T-cell (primary cell): ENCODE measurements around the gene EXOC6B. TPM values are rescaled to one million over a fixed set of nuclear protein-coding genes. Genes with fewer than 3 reads are reported as not detected.

Source experiments
- ATAC-seq, 4 experiments: fragments of 200-7000 bp in 3 of 4; fragments of 150-1000 bp in 1 of 4; cut with Tn5 transposase; replicated peaks in 1 of 4; 1 replicate in 3 of 4; 2 replicates in 1 of 4; pipeline ENCODE4 v1.10.0; 2021; ENCODE audit warnings: moderate library complexity in 3 of 4, mild to moderate bottlenecking in 2 of 4, moderate number of reproducible peaks in 1 of 4
- CTCF ChIA-PET, 2 donors: fragments of 300-600 bp; sonication (Branson Sonifier 250); formaldehyde crosslinking; loops; one replicate each; lab custom pipeline; 2022; ENCODE audit warnings: antibody characterized with exemption in 2 of 2; lab: Charles Lee
- POLR2A ChIA-PET, 2 donors: fragments of 300-600 bp; sonication (Branson Sonifier 250); formaldehyde crosslinking; loops; one replicate each; lab custom pipeline; 2022; ENCODE audit warnings: antibody characterized with exemption in 2 of 2; lab: Charles Lee
- DNase-seq, 35 experiments: peaks; one replicate each; pipeline versions ENCODE4 v3.0.0 to v3.0.0-alpha.2; 2013 to 2023
- H3K27ac ChIP-seq: one replicate; pipeline ENCODE4 v1.5.1; 2013; ENCODE audit warnings: low read length
- H3K27me3 ChIP-seq, 2 experiments: replicated peaks in 1 of 2; 1 replicate in 1 of 2; 2 replicates in 1 of 2; pipeline versions ENCODE4 v1.6.1 to v1.7.0; 2013; ENCODE audit warnings: low read length in 1 of 2, mixed read lengths in 1 of 2; ENCODE audit not compliant: control insufficient read depth in 2 of 2, insufficient read depth in 2 of 2; ENCODE audit errors: extremely low read depth in 1 of 2
- H3K36me3 ChIP-seq, 2 donors: 1 replicate in 1 of 2; 2 replicates in 1 of 2; pipeline versions ENCODE4 v1.6.1 to v1.7.0; 2013; ENCODE audit warnings: low read length in 1 of 2; ENCODE audit not compliant: control insufficient read depth in 2 of 2, insufficient read depth in 1 of 2; ENCODE audit errors: extremely low read depth in 1 of 2
- H3K4me1 ChIP-seq, 2 experiments: 1 replicate in 1 of 2; 2 replicates in 1 of 2; pipeline versions ENCODE4 v1.6.1 to v1.7.0; 2013; ENCODE audit warnings: low read length in 2 of 2, mixed read lengths in 1 of 2; ENCODE audit not compliant: insufficient read depth in 2 of 2, control insufficient read depth in 1 of 2; ENCODE audit errors: extremely low read depth in 1 of 2
- H3K4me3 ChIP-seq, 2 donors: 1 replicate in 1 of 2; 2 replicates in 1 of 2; pipeline versions ENCODE4 v1.5.1 to v1.7.0; 2013; ENCODE audit warnings: mild to moderate bottlenecking in 2 of 2, low read length in 1 of 2, moderate library complexity in 1 of 2; ENCODE audit not compliant: control insufficient read depth in 1 of 2; ENCODE audit errors: extremely low read depth in 1 of 2
- H3K9me3 ChIP-seq: 2 replicates; pipeline ENCODE4 v1.7.0; 2013
- H3K27ac Mint-ChIP-seq, 2 donors: one replicate each; pipeline ENCODE4 v1.8.0; 2020 to 2021; ENCODE audit warnings: mild to moderate bottlenecking in 2 of 2, mixed read lengths in 2 of 2
- H3K27me3 Mint-ChIP-seq, 2 donors: one replicate each; pipeline ENCODE4 v1.8.0; 2021 to 2022; ENCODE audit warnings: mixed read lengths in 2 of 2
- H3K36me3 Mint-ChIP-seq: one replicate; pipeline ENCODE4 v1.8.0; 2021; ENCODE audit warnings: mixed read lengths
- H3K4me1 Mint-ChIP-seq, 3 donors: one replicate each; pipeline ENCODE4 v1.8.0; 2020 to 2022; ENCODE audit warnings: mixed read lengths in 3 of 3, mild to moderate bottlenecking in 1 of 3
- H3K4me3 Mint-ChIP-seq, 3 donors: one replicate each; pipeline ENCODE4 v1.8.0; 2020 to 2022; ENCODE audit warnings: mild to moderate bottlenecking in 3 of 3, mixed read lengths in 3 of 3, moderate library complexity in 3 of 3
- H3K9me3 Mint-ChIP-seq, 3 donors: one replicate each; pipeline ENCODE4 v1.8.0; 2020 to 2022; ENCODE audit warnings: mixed read lengths in 3 of 3
- WGBS: methylation state at CpG from one replicate; pipeline ENCODE4 v1.1.5; 2013; ENCODE audit warnings: missing lambda C conversion rate; ENCODE audit not compliant: insufficient coverage; 5-methylcytosine and 5-hydroxymethylcytosine counted together
- total RNA-seq, 35 experiments: library from RNA in 6 of 35; stranded (reverse) in 6 of 35; fragments of 120-200 nt in 1 of 35; gene quantifications; one replicate each; pipeline versions ENCODE4 v1.2.1 to v1.2.4 and lab custom pipeline; 2013 to 2026

EXOC6B gene
- total RNA-seq, 5 donors from 2014 or later (not counting 1 experiment from before 2014, with no cell fraction given): 13.3 to 18.9 (median 16.6) TPM

DNA sequence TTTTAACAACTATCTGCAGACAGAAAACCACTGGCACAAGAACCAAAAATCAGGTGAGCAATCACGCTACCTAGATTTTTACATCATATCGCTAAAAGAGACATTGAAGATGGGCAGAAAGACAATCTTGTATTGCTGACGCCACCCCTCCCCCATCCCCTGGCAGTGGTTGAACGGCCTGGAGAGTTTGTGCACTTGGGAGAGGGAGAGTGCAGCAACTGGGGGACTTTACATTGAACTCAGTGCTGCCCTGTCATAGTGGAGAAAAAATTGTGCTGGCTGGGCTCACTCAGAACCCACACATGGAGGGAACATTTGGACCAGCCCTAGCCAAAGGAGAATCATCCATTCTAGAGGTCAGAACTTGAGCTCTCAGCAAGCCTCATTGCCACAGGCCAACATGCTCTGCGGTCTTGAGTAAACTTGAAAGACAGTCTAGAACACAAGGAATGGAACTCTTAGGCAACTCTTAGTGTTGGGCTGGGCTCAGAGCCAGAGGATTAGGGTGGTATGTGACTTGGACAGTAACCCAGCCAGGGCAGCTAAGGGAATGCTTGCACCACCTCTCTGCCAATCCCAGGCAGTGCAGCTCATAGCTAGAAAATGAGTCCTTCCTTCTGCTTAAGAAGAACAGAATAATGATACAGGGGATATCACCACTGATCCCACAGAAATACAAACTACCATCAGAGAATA is 458.2 kb downstream of the EXOC6B start:
- H3K27ac Mint-ChIP-seq: no peak overlapping the region
- H3K36me3 Mint-ChIP-seq: peaks cover 52% of the 10 kb centered on the region
- H3K9me3 ChIP-seq: no peaks in the 10 kb centered on the region
- no peak overlapping the region for H3K4me3 ChIP-seq
- no peak for ATAC-seq
- POLR2A ChIA-PET: no interaction called here
- CTCF ChIA-PET: no interaction called here
- DNase-seq: no peak
- no peaks in the 10 kb centered on the region for H3K36me3 ChIP-seq
- H3K9me3 Mint-ChIP-seq: peaks cover 10 to 19% (median 13%) of the 10 kb centered on the region in 3 donors
- no peaks in the 10 kb centered on the region for H3K4me1 ChIP-seq
- H3K27me3 ChIP-seq: no peaks in the 10 kb centered on the region
- 100% methylated on average over 2 of the region's 5 CpGs for WGBS
- no peaks in the 10 kb centered on the region for H3K27me3 Mint-ChIP-seq
- H3K27ac ChIP-seq: no peak overlapping the region
- no peaks in the 10 kb centered on the region for H3K4me1 Mint-ChIP-seq
- no peak overlapping the region for H3K4me3 Mint-ChIP-seq

DNA sequence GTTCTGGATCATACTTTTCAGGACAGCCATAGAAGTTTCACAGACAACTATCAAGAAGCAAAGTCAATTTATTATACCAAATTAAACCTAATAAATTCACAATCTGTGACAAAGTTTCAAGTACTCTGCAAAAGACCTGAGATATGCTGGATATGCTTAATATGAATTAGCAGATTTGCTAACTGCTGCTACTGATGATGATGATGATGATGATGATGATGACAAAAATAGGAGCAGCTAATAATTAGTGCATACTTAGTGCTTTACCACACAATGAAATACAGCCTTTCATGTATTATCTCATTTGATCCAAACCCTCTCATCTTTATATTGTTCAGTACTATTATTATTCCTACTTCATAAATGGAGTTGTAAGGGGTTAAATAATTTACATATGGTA is 462.4 kb downstream of the EXOC6B start:
- Mint-ChIP-seq H3K9me3 (peaks cover 0 to 4% (median 2%) of the 10 kb centered on the region in 3 donors), H3K4me1 (no peaks in the 10 kb centered on the region), H3K27me3 (no peaks in the 10 kb centered on the region), H3K27ac (no peak overlapping the region), H3K36me3 (peaks cover 49% of the 10 kb centered on the region), H3K4me3 (no peak overlapping the region)
- H3K4me3 ChIP-seq: no peak overlapping the region
- H3K27me3 ChIP-seq: no peaks in the 10 kb centered on the region
- DNase-seq: no peak
- ChIA-PET CTCF (no interaction called here), POLR2A (no interaction called here)
- H3K9me3 ChIP-seq: no peaks in the 10 kb centered on the region
- H3K36me3 ChIP-seq: no peaks in the 10 kb centered on the region
- no peaks in the 10 kb centered on the region for H3K4me1 ChIP-seq
- H3K27ac ChIP-seq: no peak overlapping the region
- no peak for ATAC-seq

DNA sequence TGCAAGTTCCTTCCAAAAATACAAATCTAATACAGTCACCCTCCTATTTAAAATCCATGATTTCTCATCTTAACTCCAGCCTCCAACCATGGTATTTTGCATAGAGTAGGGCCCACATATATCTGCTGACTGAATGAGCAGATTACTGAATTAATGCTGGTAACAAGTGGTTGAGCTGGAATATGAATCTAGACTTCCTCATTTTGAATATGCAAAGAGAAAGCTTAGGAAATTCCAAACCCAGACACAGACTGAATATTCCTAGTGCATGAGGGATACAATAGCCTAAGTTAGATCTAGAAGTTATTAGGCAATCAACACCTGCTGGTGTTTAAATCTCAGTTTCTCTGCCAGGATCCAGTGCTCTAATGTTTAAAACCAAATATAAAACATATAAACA is 463.1 kb downstream of the EXOC6B start:
- H3K4me3 ChIP-seq: no peak overlapping the region
- no peaks in the 10 kb centered on the region for H3K9me3 ChIP-seq
- Mint-ChIP-seq H3K36me3 (peaks cover 49% of the 10 kb centered on the region), H3K4me3 (no peak overlapping the region), H3K27ac (no peak overlapping the region), H3K27me3 (no peaks in the 10 kb centered on the region), H3K9me3 (peaks cover 0 to 4% (median 0%) of the 10 kb centered on the region in 3 donors), H3K4me1 (no peaks in the 10 kb centered on the region)
- no peaks in the 10 kb centered on the region for H3K4me1 ChIP-seq
- DNase-seq (no peak), ATAC-seq (no peak)
- no peak overlapping the region for H3K27ac ChIP-seq
- no peaks in the 10 kb centered on the region for H3K36me3 ChIP-seq
- no peaks in the 10 kb centered on the region for H3K27me3 ChIP-seq
- ChIA-PET POLR2A (no interaction called here), CTCF (no interaction called here)

DNA sequence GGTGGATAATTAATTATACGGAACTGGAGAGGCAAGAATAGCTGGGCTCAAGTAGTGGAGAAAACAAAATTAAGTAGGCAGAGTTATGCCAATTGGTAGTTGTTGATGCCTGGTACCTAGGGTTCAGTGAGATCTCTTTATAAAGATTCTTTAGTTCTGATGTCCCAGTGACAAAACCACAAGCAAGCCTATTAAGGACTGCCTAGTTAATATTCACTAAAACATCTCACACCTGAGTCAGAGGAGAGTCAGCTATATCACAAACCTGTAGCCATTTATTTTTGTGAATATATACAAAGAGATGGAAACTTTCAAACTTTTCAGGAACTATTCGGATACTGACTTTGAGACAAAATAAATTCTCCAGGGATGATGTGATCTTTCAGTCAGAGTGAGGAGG is 464.3 kb downstream of the EXOC6B start:
- H3K9me3 Mint-ChIP-seq: no peaks in the 10 kb centered on the region
- Histone ChIP-seq H3K27ac (no peak overlapping the region), H3K36me3 (no peaks in the 10 kb centered on the region), H3K4me3 (no peak overlapping the region), H3K27me3 (no peaks in the 10 kb centered on the region), H3K4me1 (no peaks in the 10 kb centered on the region), H3K9me3 (no peaks in the 10 kb centered on the region)
- H3K36me3 Mint-ChIP-seq: peaks cover 44% of the 10 kb centered on the region
- ATAC-seq (no peak), DNase-seq (no peak)
- ChIA-PET CTCF (no interaction called here), POLR2A (no interaction called here)
- no peaks in the 10 kb centered on the region for H3K4me1 Mint-ChIP-seq
- H3K27me3 Mint-ChIP-seq: no peaks in the 10 kb centered on the region
- no peak overlapping the region for H3K4me3 Mint-ChIP-seq
- WGBS: 100% methylated on average over 1 of the region's 2 CpGs
- H3K27ac Mint-ChIP-seq: no peak overlapping the region

DNA sequence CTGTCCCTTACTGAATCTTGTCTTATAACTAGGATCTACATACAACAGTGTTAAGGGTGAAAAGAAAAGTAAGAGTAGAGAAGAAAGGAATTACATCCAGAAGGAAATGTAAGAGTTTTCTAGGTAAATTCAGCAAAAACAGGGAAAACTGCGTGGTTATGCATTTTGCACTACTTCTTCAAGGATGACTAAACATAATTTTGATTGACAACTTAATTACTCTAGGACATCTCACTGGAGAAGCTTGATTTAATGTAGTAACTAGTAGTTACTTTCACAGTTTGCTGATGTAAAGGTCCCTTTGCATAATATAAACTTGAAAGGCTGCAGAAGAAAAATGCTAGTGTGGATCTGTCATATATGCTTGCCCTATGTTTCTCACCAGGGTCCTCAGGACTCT is 464.8 kb downstream of the EXOC6B start:
- DNase-seq: no peak
- no peak overlapping the region for H3K27ac ChIP-seq
- POLR2A ChIA-PET: no interaction called here
- H3K4me3 Mint-ChIP-seq: no peak overlapping the region
- CTCF ChIA-PET: no interaction called here
- H3K27me3 Mint-ChIP-seq: no peaks in the 10 kb centered on the region
- no peak overlapping the region for H3K4me3 ChIP-seq
- no peak overlapping the region for H3K27ac Mint-ChIP-seq
- no peaks in the 10 kb centered on the region for H3K9me3 Mint-ChIP-seq
- WGBS: no CpG with 5 or more reads among the region's 1 CpG
- H3K4me1 ChIP-seq: no peaks in the 10 kb centered on the region
- H3K27me3 ChIP-seq: no peaks in the 10 kb centered on the region
- no peaks in the 10 kb centered on the region for H3K36me3 ChIP-seq
- H3K36me3 Mint-ChIP-seq: peaks cover 48% of the 10 kb centered on the region
- ATAC-seq: no peak
- H3K9me3 ChIP-seq: no peaks in the 10 kb centered on the region
- H3K4me1 Mint-ChIP-seq: no peaks in the 10 kb centered on the region

DNA sequence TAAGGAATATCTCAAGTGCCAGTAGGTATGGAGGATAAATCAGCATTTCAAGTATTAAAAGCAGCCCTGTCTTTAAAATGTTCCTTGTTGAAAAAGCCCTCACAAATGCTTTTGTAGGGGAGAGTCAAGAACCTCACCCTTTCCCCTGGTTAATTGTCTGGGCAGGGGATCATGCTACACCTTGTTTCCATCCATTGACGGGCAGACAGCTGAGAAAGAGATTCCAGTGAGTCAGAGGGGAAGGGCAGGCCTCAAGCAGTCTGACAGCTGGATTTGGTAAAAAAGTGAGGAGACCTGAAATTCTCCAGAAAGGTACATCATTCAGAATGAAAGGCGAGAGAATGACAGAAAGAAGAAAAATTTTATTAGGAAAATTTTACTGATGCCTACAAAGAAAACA is 475.0 kb downstream of the EXOC6B start:
- Histone ChIP-seq H3K4me1 (no peaks in the 10 kb centered on the region), H3K27ac (no peak overlapping the region), H3K27me3 (no peaks in the 10 kb centered on the region), H3K4me3 (no peak overlapping the region), H3K9me3 (no peaks in the 10 kb centered on the region), H3K36me3 (no peaks in the 10 kb centered on the region)
- Mint-ChIP-seq H3K4me3 (no peak overlapping the region), H3K36me3 (peaks cover 33% of the 10 kb centered on the region), H3K27me3 (no peaks in the 10 kb centered on the region), H3K4me1 (no peaks in the 10 kb centered on the region), H3K27ac (no peak overlapping the region), H3K9me3 (peaks cover 0 to 4% (median 2%) of the 10 kb centered on the region in 3 donors)
- POLR2A ChIA-PET: no interaction called here
- ATAC-seq: no peak
- CTCF ChIA-PET: no interaction called here
- no CpG with 5 or more reads among the region's 2 CpGs for WGBS
- no peak for DNase-seq

DNA sequence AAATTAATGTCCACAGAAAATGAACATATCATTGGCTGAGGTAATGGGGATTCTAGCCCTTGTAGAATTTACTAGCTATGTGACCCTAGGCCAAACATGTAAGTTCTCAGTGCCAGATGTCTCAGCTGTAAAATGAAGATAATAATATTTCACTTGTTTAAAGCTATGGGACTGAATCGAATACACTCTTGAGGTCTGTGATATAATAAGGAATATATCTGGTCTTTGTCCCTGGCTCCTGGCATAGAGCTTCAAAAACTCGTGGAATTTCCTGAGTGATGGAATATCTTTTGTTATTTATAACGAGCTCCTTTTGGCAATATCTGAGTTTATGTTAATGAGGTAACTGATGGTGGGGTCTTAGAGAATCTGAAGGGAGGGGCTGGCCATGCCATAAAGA is 476.8 kb downstream of the EXOC6B start:
- Mint-ChIP-seq H3K27ac (no peak overlapping the region), H3K4me1 (no peaks in the 10 kb centered on the region), H3K4me3 (no peak overlapping the region), H3K9me3 (peaks cover 2 to 4% (median 3%) of the 10 kb centered on the region in 3 donors), H3K36me3 (peaks cover 30% of the 10 kb centered on the region), H3K27me3 (no peaks in the 10 kb centered on the region)
- no peaks in the 10 kb centered on the region for H3K4me1 ChIP-seq
- H3K36me3 ChIP-seq: no peaks in the 10 kb centered on the region
- ChIA-PET POLR2A (no interaction called here), CTCF (no interaction called here)
- no peak for ATAC-seq
- no peak for DNase-seq
- no peak overlapping the region for H3K4me3 ChIP-seq
- H3K27ac ChIP-seq: no peak overlapping the region
- H3K9me3 ChIP-seq: no peaks in the 10 kb centered on the region
- WGBS: 89% methylated on average over 3 of the region's 3 CpGs
- no peaks in the 10 kb centered on the region for H3K27me3 ChIP-seq
